ENCODE results near the gene ATP10B. TPM values are rescaled to one million over a fixed set of nuclear protein-coding genes. Genes with fewer than 3 reads are reported as not detected.

ATP10B gene
- total RNA-seq, 1 donor: not detected

- Histone ChIP-seq H3K4me1 (ENCODE audit: insufficient read depth, low read length) (no peaks in the 10 kb centered on the region), H3K79me2 (ENCODE audit: insufficient read depth, low read length) (no peaks in the 10 kb centered on the region), H3K9me3 (ENCODE audit: low read depth, low read length) (no peaks in the 10 kb centered on the region), H2AFZ (ENCODE audit: low read length) (no peak overlapping the region), H3K27me3 (ENCODE audit: insufficient read depth, low read length) (no peaks in the 10 kb centered on the region), H3K4me3 (ENCODE audit: insufficient read depth, low read length) (no peak overlapping the region), H3K27ac (ENCODE audit: low read depth, low read length) (no peak overlapping the region), H4K20me1 (ENCODE audit: insufficient read depth, low read length) (no peaks in the 10 kb centered on the region), H3K36me3 (ENCODE audit: insufficient read depth, low read length) (no peaks in the 10 kb centered on the region), H3K4me2 (ENCODE audit: insufficient read depth, low read length) (no peak overlapping the region)
- no peak for DNase-seq (ENCODE audit: insufficient read length, low spot score, missing footprints)
- no peak for TF ChIP-seq CTCF (IDR thresholded peaks at IDR 0.05; ENCODE audit: extremely low read depth, low read depth, low read length)
Measured at GRCh38 chr5:160675988-160676387, 176.0 kb downstream of the ATP10B start.

GRCh38 chr5:160674901-160675300 lies 177.1 kb downstream of the ATP10B start:
- Histone ChIP-seq H3K27ac (ENCODE audit: low read depth, low read length) (no peak overlapping the region), H3K27me3 (ENCODE audit: insufficient read depth, low read length) (no peaks in the 10 kb centered on the region), H3K79me2 (ENCODE audit: insufficient read depth, low read length) (no peaks in the 10 kb centered on the region), H3K36me3 (ENCODE audit: insufficient read depth, low read length) (no peaks in the 10 kb centered on the region), H2AFZ (ENCODE audit: low read length) (no peak overlapping the region), H4K20me1 (ENCODE audit: insufficient read depth, low read length) (no peaks in the 10 kb centered on the region), H3K4me2 (ENCODE audit: insufficient read depth, low read length) (no peak overlapping the region), H3K4me1 (ENCODE audit: insufficient read depth, low read length) (no peaks in the 10 kb centered on the region), H3K9me3 (ENCODE audit: low read depth, low read length) (no peaks in the 10 kb centered on the region), H3K4me3 (ENCODE audit: insufficient read depth, low read length) (no peak overlapping the region)
- DNase-seq (ENCODE audit: insufficient read length, low spot score, missing footprints): no peak
- TF ChIP-seq CTCF (IDR thresholded peaks at IDR 0.05; ENCODE audit: extremely low read depth, low read depth, low read length): no peak

- DNase-seq (ENCODE audit: insufficient read length, low spot score, missing footprints): no peak
- no peaks in the 10 kb centered on the region for H3K9me3 ChIP-seq (ENCODE audit: low read depth, low read length)
- H3K4me3 ChIP-seq (ENCODE audit: insufficient read depth, low read length): no peak overlapping the region
- H2AFZ ChIP-seq (ENCODE audit: low read length): no peak overlapping the region
- no peaks in the 10 kb centered on the region for H4K20me1 ChIP-seq (ENCODE audit: insufficient read depth, low read length)
- no peaks in the 10 kb centered on the region for H3K27me3 ChIP-seq (ENCODE audit: insufficient read depth, low read length)
- TF ChIP-seq CTCF (IDR thresholded peaks at IDR 0.05; ENCODE audit: extremely low read depth, low read depth, low read length): no peak
- H3K4me1 ChIP-seq (ENCODE audit: insufficient read depth, low read length): no peaks in the 10 kb centered on the region
- H3K4me2 ChIP-seq (ENCODE audit: insufficient read depth, low read length): no peak overlapping the region
- no peaks in the 10 kb centered on the region for H3K79me2 ChIP-seq (ENCODE audit: insufficient read depth, low read length)
- no peak overlapping the region for H3K27ac ChIP-seq (ENCODE audit: low read depth, low read length)
- no peaks in the 10 kb centered on the region for H3K36me3 ChIP-seq (ENCODE audit: insufficient read depth, low read length)
Measured at GRCh38 chr5:160672521-160672920, 179.5 kb downstream of the ATP10B start.

- no peak overlapping the region for H3K27ac ChIP-seq (ENCODE audit: low read depth, low read length)
- H3K79me2 ChIP-seq (ENCODE audit: insufficient read depth, low read length): no peaks in the 10 kb centered on the region
- H2AFZ ChIP-seq (ENCODE audit: low read length): no peak overlapping the region
- no peak overlapping the region for H3K4me2 ChIP-seq (ENCODE audit: insufficient read depth, low read length)
- no peak for DNase-seq (ENCODE audit: insufficient read length, low spot score, missing footprints)
- H3K27me3 ChIP-seq (ENCODE audit: insufficient read depth, low read length): no peaks in the 10 kb centered on the region
- H3K9me3 ChIP-seq (ENCODE audit: low read depth, low read length): no peaks in the 10 kb centered on the region
- H3K4me1 ChIP-seq (ENCODE audit: insufficient read depth, low read length): no peaks in the 10 kb centered on the region
- TF ChIP-seq CTCF (IDR thresholded peaks at IDR 0.05; ENCODE audit: extremely low read depth, low read depth, low read length): no peak
- no peaks in the 10 kb centered on the region for H4K20me1 ChIP-seq (ENCODE audit: insufficient read depth, low read length)
- H3K36me3 ChIP-seq (ENCODE audit: insufficient read depth, low read length): no peaks in the 10 kb centered on the region
- no peak overlapping the region for H3K4me3 ChIP-seq (ENCODE audit: insufficient read depth, low read length)
Measured at GRCh38 chr5:160668356-160668755, 183.7 kb downstream of the ATP10B start.

All from osteoblast (primary cell).